Transverse colon (tissue), 4 donors: ENCODE data around the gene MAJIN. TPM values are rescaled to one million over a fixed set of nuclear protein-coding genes. Genes with fewer than 3 reads are reported as not detected.
"Not testable (repeated sequence)": the region's sequence is repeated elsewhere in the genome, so short reads cannot be mapped to it uniquely, and the experiment has no call there.

Experiments used
- DNase-seq: peaks from one replicate; pipeline ENCODE4 v3.0.0-alpha.2; 2019
- H3K27ac ChIP-seq, 4 donors: fragments of 200-600 bp; sonication (generic); 2 replicates each; pipeline ENCODE4 v1.5.1; 2016 to 2018; ENCODE audit warnings: inconsistent platforms in 4 of 4
- H3K27me3 ChIP-seq: fragments of 200-600 bp; sonication (generic); 2 replicates; pipeline ENCODE4 v1.5.1; 2017; ENCODE audit warnings: inconsistent platforms
- H3K36me3 ChIP-seq, 4 donors: fragments of 200-600 bp; sonication (generic); 2 replicates each; pipeline ENCODE4 v1.5.1; 2017 to 2019; ENCODE audit warnings: inconsistent platforms in 4 of 4
- H3K4me1 ChIP-seq, 4 donors: fragments of 200-600 bp; sonication (generic); 2 replicates each; pipeline ENCODE4 v1.5.1; 2017 to 2020; ENCODE audit warnings: inconsistent platforms in 4 of 4
- H3K4me3 ChIP-seq, 4 donors: fragments of 200-600 bp; sonication (generic); 1 replicate in 1 of 4; 2 replicates in 3 of 4; pipeline versions ENCODE4 v1.5.1 to v1.6.1; 2017 to 2019; ENCODE audit warnings: inconsistent platforms in 4 of 4
- H3K9me3 ChIP-seq, 2 donors: fragments of 200-600 bp; sonication (generic); 2 replicates each; pipeline ENCODE4 v1.5.1; 2017 to 2019; ENCODE audit warnings: inconsistent platforms in 2 of 2
- EP300 ChIP-seq: sonication (generic); formaldehyde crosslinking; IDR thresholded peaks from one replicate; pipeline ENCODE4 v1.6.1; 2017; ENCODE audit warnings: antibody characterized with exemption, low read depth
- POLR2A ChIP-seq: fragments of 450-650 bp; IDR thresholded peaks from one replicate; pipeline ENCODE4 v1.6.1; 2016; ENCODE audit warnings: antibody characterized with exemption, mild to moderate bottlenecking, moderate library complexity
- POLR2AphosphoS5 ChIP-seq, 3 donors: sonication (generic); formaldehyde crosslinking; IDR thresholded peaks; one replicate each; pipeline ENCODE4 v1.6.1; 2016; ENCODE audit warnings: antibody characterized with exemption in 3 of 3
- WGBS, 2 donors: methylation state at CpG; one replicate each; pipeline ENCODE4 v1.1.5; 2018; ENCODE audit warnings: low coverage in 1 of 2; 5-methylcytosine and 5-hydroxymethylcytosine counted together
- in situ Hi-C, 4 donors: fragments of 200-750 bp; cut with MboI; loops; one replicate each; pipeline versions ENCODE4 v1.15.0 to v1.15.1; 2017; ENCODE audit warnings: low sequenced_read_pairs in 3 of 4, low pct_ligation_motif_present in 1 of 4, low pct_unique_long_range_greater_than_20kb in 1 of 4
- intact Hi-C: fragments of 100-400 bp; cut with DNase I; formaldehyde crosslinking; loops from one replicate; pipeline ENCODE4 v1.15.1; 2023; ENCODE audit warnings: low total_unique reads
- total RNA-seq, 4 donors: library from RNA; depleted of rRNA; stranded (reverse); fragments of >200 nt; gene quantifications; one replicate each; pipeline ENCODE4 v1.1.0, GENCODE V29; 2016
- TF ChIP-seq, protein P1 (sequence below), 5 experiments: fragments of 200-600 bp in 3 of 5; fragments of 450-650 bp in 2 of 5; sonication (generic) in 3 of 5; IDR thresholded peaks; 1 replicate in 2 of 5; 2 replicates in 3 of 5; pipeline ENCODE4 v1.5.1; 2016 to 2017; ENCODE audit warnings: antibody characterized with exemption in 5 of 5, inconsistent platforms in 3 of 5, mild to moderate bottlenecking in 2 of 5, moderate library complexity in 1 of 5

The MAJIN gene
- total RNA-seq, 4 donors from 2014 or later = not detected

DNA sequence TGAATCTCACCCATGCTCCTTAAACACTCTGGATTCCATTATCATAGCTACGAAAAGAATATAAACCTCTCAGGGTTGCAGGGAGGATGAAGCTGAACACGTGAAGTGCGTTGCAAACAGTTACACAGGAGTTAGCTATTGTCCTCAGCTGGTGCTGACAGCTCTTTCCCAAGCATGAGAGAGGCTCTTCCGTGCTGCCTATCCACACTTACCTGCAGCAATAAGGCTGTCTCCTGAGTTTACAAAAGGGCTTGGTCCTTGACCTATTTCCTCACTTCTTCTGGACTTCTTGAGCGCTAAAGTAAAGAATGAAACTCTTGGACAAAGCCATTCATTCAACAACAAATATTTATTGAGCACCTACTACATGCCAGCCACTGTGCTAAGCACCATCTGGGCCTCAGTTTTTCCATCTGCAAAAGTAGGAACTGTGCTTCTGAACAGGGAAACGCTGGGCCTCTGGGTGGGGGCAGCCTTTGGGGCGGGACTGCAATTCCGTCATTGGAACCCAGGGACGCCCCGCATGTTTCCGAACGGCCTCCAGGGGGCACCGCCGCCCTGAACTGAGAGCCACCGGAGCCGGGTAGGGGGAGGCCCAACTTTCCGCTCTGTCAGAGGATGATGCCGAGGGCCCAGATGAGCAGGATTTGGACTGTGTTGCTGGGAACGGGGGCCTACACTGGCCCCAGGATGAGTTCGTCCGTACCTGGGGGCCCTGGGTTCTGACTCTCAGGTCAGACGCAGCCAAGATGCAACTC, 41.4 kb upstream of the MAJIN start:
- intact Hi-C loops (loop anchor here (5.0 kb wide), 1 partner anchor 99 kb away; the partner anchor contains the start of gene TM7SF2), in situ Hi-C loops (no loop called here)
- Histone ChIP-seq H3K36me3 (no peaks in the 10 kb centered on the region), H3K9me3 (no peaks in the 10 kb centered on the region), H3K27ac (peak overlapping the region; percentile 98 to 100 (median 100)), H3K4me3 (peak overlapping the region; percentile 54 to 74 (median 74)), H3K27me3 (no peaks in the 10 kb centered on the region), H3K4me1 (peaks cover 15 to 24% (median 17%) of the 10 kb centered on the region in 4 donors)
- WGBS, 2 donors = 11 to 26% methylated on average over 3 to 22 of the region's 22 CpGs
- DNase-seq = peak; percentile 96
- peak; percentile 75 for TF ChIP-seq POLR2A
- peak; percentile 30 to 83 (median 83) for TF ChIP-seq POLR2AphosphoS5 (IDR thresholded peaks at IDR 0.05)
- no peak for TF ChIP-seq EP300
- TF ChIP-seq, protein P1, sequence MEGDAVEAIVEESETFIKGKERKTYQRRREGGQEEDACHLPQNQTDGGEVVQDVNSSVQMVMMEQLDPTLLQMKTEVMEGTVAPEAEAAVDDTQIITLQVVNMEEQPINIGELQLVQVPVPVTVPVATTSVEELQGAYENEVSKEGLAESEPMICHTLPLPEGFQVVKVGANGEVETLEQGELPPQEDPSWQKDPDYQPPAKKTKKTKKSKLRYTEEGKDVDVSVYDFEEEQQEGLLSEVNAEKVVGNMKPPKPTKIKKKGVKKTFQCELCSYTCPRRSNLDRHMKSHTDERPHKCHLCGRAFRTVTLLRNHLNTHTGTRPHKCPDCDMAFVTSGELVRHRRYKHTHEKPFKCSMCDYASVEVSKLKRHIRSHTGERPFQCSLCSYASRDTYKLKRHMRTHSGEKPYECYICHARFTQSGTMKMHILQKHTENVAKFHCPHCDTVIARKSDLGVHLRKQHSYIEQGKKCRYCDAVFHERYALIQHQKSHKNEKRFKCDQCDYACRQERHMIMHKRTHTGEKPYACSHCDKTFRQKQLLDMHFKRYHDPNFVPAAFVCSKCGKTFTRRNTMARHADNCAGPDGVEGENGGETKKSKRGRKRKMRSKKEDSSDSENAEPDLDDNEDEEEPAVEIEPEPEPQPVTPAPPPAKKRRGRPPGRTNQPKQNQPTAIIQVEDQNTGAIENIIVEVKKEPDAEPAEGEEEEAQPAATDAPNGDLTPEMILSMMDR (IDR thresholded peaks at IDR 0.05) = peak; percentile 67 to 94 (median 85)

DNA sequence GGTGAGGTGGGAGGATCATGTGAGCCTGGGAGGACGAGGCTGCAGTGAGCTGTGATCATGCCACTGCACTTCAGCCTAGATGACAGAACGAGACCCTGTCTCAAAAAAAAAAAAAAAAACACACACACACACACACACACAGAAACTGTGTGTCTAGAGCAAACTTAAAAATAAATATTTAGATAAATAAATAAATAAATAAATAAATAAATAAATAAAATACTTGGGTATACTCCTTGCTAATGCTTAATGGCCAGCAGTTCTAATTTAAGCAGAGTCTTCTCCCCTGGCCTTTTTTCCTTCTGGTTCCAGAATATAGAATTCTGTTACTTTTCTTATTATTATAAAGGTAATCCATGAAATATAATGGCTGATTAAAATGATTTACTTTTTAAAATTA, 37.0 kb upstream of the MAJIN start:
- no peak for DNase-seq
- no peak overlapping the region for H3K4me3 ChIP-seq
- 89 to 91% methylated on average over 2 of the region's 2 CpGs for WGBS, 2 donors
- in situ Hi-C loops = no loop called here
- no peak overlapping the region for H3K27ac ChIP-seq
- TF ChIP-seq, protein P1 (IDR thresholded peaks at IDR 0.05) = no peak
- TF ChIP-seq POLR2AphosphoS5 (IDR thresholded peaks at IDR 0.05) (no peak), POLR2A (no peak), EP300 (no peak)
- no peaks in the 10 kb centered on the region for H3K9me3 ChIP-seq
- intact Hi-C loops = no loop called here
- H3K27me3 ChIP-seq = no peaks in the 10 kb centered on the region
- H3K36me3 ChIP-seq = no peaks in the 10 kb centered on the region
- peaks cover 7 to 12% (median 8%) of the 10 kb centered on the region in 4 donors for H3K4me1 ChIP-seq

DNA sequence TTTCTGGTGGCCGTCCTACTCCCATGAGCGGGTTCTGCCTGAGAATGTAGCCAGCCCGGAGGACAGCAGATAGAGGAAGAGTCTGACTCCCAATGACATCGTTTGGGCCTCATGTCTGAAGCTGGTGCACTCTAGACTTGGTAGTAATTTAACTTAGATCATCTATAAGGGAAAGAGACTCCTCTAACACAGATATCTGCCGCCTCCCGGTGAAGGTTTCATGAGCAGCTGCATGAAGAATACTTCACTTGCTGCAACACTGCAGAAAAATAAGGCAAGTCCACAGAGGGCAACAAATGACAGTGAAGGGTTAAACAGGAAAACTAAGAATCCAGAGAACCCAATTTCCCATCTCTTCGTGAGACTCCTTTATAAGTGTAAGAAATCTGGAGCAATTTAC, 36.1 kb upstream of the MAJIN start:
- DNase-seq = no peak
- in situ Hi-C loops = no loop called here
- Histone ChIP-seq H3K27ac (no peak overlapping the region), H3K27me3 (no peaks in the 10 kb centered on the region), H3K4me3 (no peak overlapping the region), H3K9me3 (no peaks in the 10 kb centered on the region), H3K36me3 (no peaks in the 10 kb centered on the region), H3K4me1 (peaks cover 3 to 8% (median 4%) of the 10 kb centered on the region in 4 donors)
- no peak for TF ChIP-seq POLR2AphosphoS5 (IDR thresholded peaks at IDR 0.05)
- no peak for TF ChIP-seq POLR2A
- TF ChIP-seq, protein P1 (IDR thresholded peaks at IDR 0.05) = no peak
- no peak for TF ChIP-seq EP300
- intact Hi-C loops = no loop called here
- 68% methylated on average over 7 of the region's 7 CpGs; no CpG with 5 or more reads in 1 of the 2 donors for WGBS, 2 donors

DNA sequence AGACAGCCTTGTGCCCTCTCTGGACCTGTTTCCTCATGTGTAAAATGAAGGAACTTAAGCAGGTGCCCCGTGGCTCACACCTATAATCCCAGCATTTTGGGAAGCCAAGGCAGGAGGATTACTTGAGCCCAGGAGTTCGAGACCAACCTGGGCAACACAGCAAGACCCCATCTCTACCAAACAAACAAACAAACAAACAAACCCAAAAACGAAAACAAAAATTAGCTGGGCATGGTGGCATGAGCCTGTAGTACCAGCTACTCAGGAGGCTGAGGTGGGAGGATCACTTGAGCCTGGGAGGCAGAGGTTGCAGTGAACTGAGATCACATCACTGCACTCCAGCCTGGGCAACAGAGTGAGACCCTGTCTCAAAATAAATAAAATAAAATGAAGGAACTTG, 32.1 kb upstream of the MAJIN start:
- DNase-seq, H3K4me3 ChIP-seq, H3K36me3 ChIP-seq, H3K27ac ChIP-seq, H3K4me1 ChIP-seq, H3K27me3 ChIP-seq, intact Hi-C loops, in situ Hi-C loops, H3K9me3 ChIP-seq: not testable (repeated sequence)
- 60 to 74% methylated on average over 2 to 3 of the region's 3 CpGs for WGBS, 2 donors
